WTC11 (cell line): ENCODE measurements around the gene CARS1. TPM values are rescaled to one million over a fixed set of nuclear protein-coding genes. Genes with fewer than 3 reads are reported as not detected.

ENCODE experiments used
- ATAC-seq: fragments of 200-7000 bp; cut with Tn5 transposase; 2 replicates; pipeline ENCODE4 v1.10.0; 2021; ENCODE audit warnings: mild to moderate bottlenecking, moderate library complexity
- CTCF ChIA-PET: fragments of 300-600 bp; sonication (Branson Sonifier 250); formaldehyde crosslinking; loops from one replicate; lab custom pipeline; 2021; ENCODE audit warnings: antibody characterized with exemption; lab: Charles Lee
- POLR2A ChIA-PET: fragments of 350-600 bp; sonication (Branson Sonifier 250); formaldehyde crosslinking; loops from one replicate; lab custom pipeline; 2021; ENCODE audit warnings: antibody characterized with exemption; lab: Charles Lee
- DNase-seq: peaks from one replicate; pipeline ENCODE4 v3.0.0; 2021; ENCODE audit warnings: low spot score
- H3K27ac Mint-ChIP-seq: 2 replicates; pipeline ENCODE4 v1.8.0; 2021; ENCODE audit warnings: mixed read lengths
- H3K27me3 Mint-ChIP-seq: 2 replicates; pipeline ENCODE4 v1.8.0; 2021; ENCODE audit warnings: low read depth, mild to moderate bottlenecking, moderate library complexity, mixed read lengths
- H3K36me3 Mint-ChIP-seq: 2 replicates; pipeline ENCODE4 v1.8.0; 2021; ENCODE audit warnings: mixed read lengths
- H3K4me1 Mint-ChIP-seq: 2 replicates; pipeline ENCODE4 v1.8.0; 2022; ENCODE audit warnings: mixed read lengths
- H3K4me3 Mint-ChIP-seq: 2 replicates; pipeline ENCODE4 v1.8.0; 2021; ENCODE audit warnings: mild to moderate bottlenecking, moderate library complexity, mixed read lengths
- H3K9me3 Mint-ChIP-seq: 2 replicates; pipeline ENCODE4 v1.8.0; 2021; ENCODE audit warnings: mixed read lengths
- FOXK1 ChIP-seq: sonication (generic); formaldehyde crosslinking; IDR thresholded peaks from 2 replicates; pipeline ENCODE4 v1.8.0; 2022; ENCODE audit warnings: mild to moderate bottlenecking, moderate library complexity, missing genetic modification reagents
- JUN ChIP-seq: sonication (generic); formaldehyde crosslinking; IDR thresholded peaks from 2 replicates; pipeline ENCODE4 v1.8.0; 2023; ENCODE audit warnings: mild to moderate bottlenecking, missing genetic modification reagents
- MYBL2 ChIP-seq: sonication (generic); formaldehyde crosslinking; IDR thresholded peaks from 2 replicates; pipeline ENCODE4 v1.8.1; 2023; ENCODE audit warnings: mild to moderate bottlenecking, moderate library complexity, missing genetic modification reagents
- NR3C1 ChIP-seq: sonication (generic); formaldehyde crosslinking; conservative IDR thresholded peaks from 2 replicates; pipeline ENCODE4 v1.8.1; 2023; ENCODE audit warnings: low read depth, mild to moderate bottlenecking, missing genetic modification reagents
- SMAD4 ChIP-seq: sonication (generic); formaldehyde crosslinking; IDR thresholded peaks from 2 replicates; pipeline ENCODE4 v1.8.0; 2022; ENCODE audit warnings: mild to moderate bottlenecking, missing genetic modification reagents
- ZNF121 ChIP-seq: sonication (generic); formaldehyde crosslinking; IDR thresholded peaks from 2 replicates; pipeline ENCODE4 v1.8.0; 2023; ENCODE audit warnings: missing genetic modification reagents
- ZNF219 ChIP-seq: sonication (generic); formaldehyde crosslinking; IDR thresholded peaks from 2 replicates; pipeline ENCODE4 v1.8.0; 2023; ENCODE audit warnings: missing genetic modification reagents, mild to moderate bottlenecking, borderline replicate concordance
- ZNF232 ChIP-seq: sonication (generic); formaldehyde crosslinking; IDR thresholded peaks from 2 replicates; pipeline ENCODE4 v1.8.0; 2022; ENCODE audit warnings: mild to moderate bottlenecking, missing genetic modification reagents
- ZNF416 ChIP-seq: fragments of 250-450 bp; sonication (Bioruptor Pico); IDR thresholded peaks from 2 replicates; pipeline ENCODE4 v1.9.0; 2021; ENCODE audit warnings: mild to moderate bottlenecking, inconsistent platforms
- total RNA-seq: library from RNA; stranded (reverse); gene quantifications from 3 replicates; pipeline ENCODE4 v1.2.3, GENCODE V29; 2021
- TF ChIP-seq, protein P1 (sequence below): sonication (generic); formaldehyde crosslinking; IDR thresholded peaks from 2 replicates; pipeline ENCODE4 v1.8.1; 2022; ENCODE audit warnings: low read depth, missing genetic modification reagents, borderline replicate concordance
- TF ChIP-seq, protein P2 (sequence below): fragments of 250-450 bp; sonication (Bioruptor Pico); IDR thresholded peaks from 2 replicates; pipeline ENCODE4 v1.9.0; 2021; ENCODE audit warnings: mild to moderate bottlenecking
- TF ChIP-seq, protein P3 (sequence below): fragments of 250-450 bp; sonication (Bioruptor Pico); IDR thresholded peaks from 2 replicates; pipeline ENCODE4 v1.8.0; 2021; ENCODE audit warnings: mild to moderate bottlenecking
- TF ChIP-seq, protein P4 (sequence below): sonication (generic); formaldehyde crosslinking; IDR thresholded peaks from 2 replicates; pipeline ENCODE4 v1.8.1; 2022; ENCODE audit warnings: missing genetic modification reagents, borderline replicate concordance
- TF ChIP-seq, protein P5 (sequence below): fragments of 250-450 bp; sonication (Bioruptor Pico); IDR thresholded peaks from 2 replicates; pipeline ENCODE4 v1.9.0; 2021; ENCODE audit warnings: mild to moderate bottlenecking
- TF ChIP-seq, protein P6 (sequence below): sonication (generic); formaldehyde crosslinking; IDR thresholded peaks from 2 replicates; pipeline ENCODE4 v1.8.0; 2022; ENCODE audit warnings: mild to moderate bottlenecking, missing genetic modification reagents
- TF ChIP-seq, protein P7 (sequence below): fragments of 250-450 bp; sonication (Bioruptor Pico); IDR thresholded peaks from 2 replicates; pipeline ENCODE4 v1.9.0; 2021; ENCODE audit warnings: moderate library complexity, mild to moderate bottlenecking, inconsistent platforms, borderline replicate concordance
- TF ChIP-seq, protein P8 (sequence below): sonication (generic); formaldehyde crosslinking; IDR thresholded peaks from 2 replicates; pipeline ENCODE4 v1.8.1; 2022; ENCODE audit warnings: mild to moderate bottlenecking, moderate library complexity, missing genetic modification reagents
- TF ChIP-seq, protein P9 (sequence below): sonication (generic); formaldehyde crosslinking; IDR thresholded peaks from 2 replicates; pipeline ENCODE4 v1.8.1; 2023; ENCODE audit warnings: mild to moderate bottlenecking, missing genetic modification reagents

Gene CARS1
- total RNA-seq, 1 experiment from 2014 or later = 92.0 TPM

DNA sequence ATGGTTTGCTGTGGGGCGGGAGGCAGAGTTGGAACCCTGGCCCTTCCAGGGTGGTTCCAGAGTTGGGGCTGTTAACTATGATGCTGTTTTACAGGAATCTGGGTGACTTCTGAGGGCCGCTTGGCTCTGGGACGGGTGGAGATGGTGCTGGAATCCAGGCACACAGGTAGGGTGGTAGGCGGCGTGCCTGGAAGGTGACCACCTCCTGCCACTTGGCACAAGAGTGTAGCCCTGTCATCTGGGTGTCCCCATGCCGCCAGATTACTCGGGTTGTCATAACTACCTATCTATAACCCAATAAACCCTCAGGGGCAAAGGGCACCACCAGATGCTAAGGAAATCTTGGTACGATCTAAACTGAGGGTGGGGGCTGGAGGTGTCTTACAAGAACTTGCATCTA is 1.3 kb downstream of the CARS1 start:
- H3K27ac Mint-ChIP-seq = no peak overlapping the region
- peak overlapping the region; percentile 88 for H3K4me3 Mint-ChIP-seq
- H3K36me3 Mint-ChIP-seq = peaks cover 10% of the 10 kb centered on the region; the same call in 1 of the 2 replicates
- peaks cover 42% of the 10 kb centered on the region for H3K4me1 Mint-ChIP-seq
- ATAC-seq = no peak
- POLR2A ChIA-PET = no interaction called here
- H3K27me3 Mint-ChIP-seq = no peaks in the 10 kb centered on the region; the same call in 1 of the 2 replicates
- DNase-seq = no peak
- CTCF ChIA-PET = interaction anchor here (5.8 kb wide), 1 partner anchor 35 kb away, joined by 32 read pairs; no protein-coding TSS in a partner anchor
- no peaks in the 10 kb centered on the region for H3K9me3 Mint-ChIP-seq
- TF ChIP-seq ZNF219 (CRISPR knock-in tag) = no peak
- TF ChIP-seq, protein P1, sequence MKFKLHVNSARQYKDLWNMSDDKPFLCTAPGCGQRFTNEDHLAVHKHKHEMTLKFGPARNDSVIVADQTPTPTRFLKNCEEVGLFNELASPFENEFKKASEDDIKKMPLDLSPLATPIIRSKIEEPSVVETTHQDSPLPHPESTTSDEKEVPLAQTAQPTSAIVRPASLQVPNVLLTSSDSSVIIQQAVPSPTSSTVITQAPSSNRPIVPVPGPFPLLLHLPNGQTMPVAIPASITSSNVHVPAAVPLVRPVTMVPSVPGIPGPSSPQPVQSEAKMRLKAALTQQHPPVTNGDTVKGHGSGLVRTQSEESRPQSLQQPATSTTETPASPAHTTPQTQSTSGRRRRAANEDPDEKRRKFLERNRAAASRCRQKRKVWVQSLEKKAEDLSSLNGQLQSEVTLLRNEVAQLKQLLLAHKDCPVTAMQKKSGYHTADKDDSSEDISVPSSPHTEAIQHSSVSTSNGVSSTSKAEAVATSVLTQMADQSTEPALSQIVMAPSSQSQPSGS = no peak
- TF ChIP-seq NR3C1 (CRISPR knock-in tag) = no peak

DNA sequence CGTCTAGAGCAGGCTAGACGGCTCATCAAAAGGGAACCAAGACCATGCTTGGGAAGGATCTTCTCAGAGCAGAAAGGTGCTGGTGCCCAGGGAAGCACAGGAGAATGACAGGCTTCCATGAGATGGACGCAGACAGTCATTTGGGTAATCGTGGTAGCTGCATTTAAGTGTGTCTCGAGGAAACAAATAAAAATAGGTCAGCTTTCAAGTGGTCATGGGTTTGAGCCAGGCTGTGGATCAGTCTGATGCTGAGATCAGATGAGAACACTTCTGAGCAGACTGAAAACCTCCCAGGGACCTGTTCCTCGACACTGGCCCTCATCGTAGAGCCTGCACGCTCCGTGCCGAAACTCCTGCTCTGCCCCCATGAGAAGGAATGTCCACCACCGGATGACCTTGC is 4.7 kb downstream of the CARS1 start:
- ChIA-PET POLR2A (no interaction called here), CTCF (interaction anchor here (2.7 kb wide), 1 partner anchor 38 kb away, joined by 23 read pairs; no protein-coding TSS in a partner anchor)
- H3K27me3 Mint-ChIP-seq = no peaks in the 10 kb centered on the region; the same call in 1 of the 2 replicates
- TF ChIP-seq ZNF416 (CRISPR knock-in tag) (no peak), FOXK1 (CRISPR knock-in tag) (no peak), JUN (CRISPR knock-in tag) (no peak), MYBL2 (CRISPR knock-in tag) (no peak)
- TF ChIP-seq, protein P2, sequence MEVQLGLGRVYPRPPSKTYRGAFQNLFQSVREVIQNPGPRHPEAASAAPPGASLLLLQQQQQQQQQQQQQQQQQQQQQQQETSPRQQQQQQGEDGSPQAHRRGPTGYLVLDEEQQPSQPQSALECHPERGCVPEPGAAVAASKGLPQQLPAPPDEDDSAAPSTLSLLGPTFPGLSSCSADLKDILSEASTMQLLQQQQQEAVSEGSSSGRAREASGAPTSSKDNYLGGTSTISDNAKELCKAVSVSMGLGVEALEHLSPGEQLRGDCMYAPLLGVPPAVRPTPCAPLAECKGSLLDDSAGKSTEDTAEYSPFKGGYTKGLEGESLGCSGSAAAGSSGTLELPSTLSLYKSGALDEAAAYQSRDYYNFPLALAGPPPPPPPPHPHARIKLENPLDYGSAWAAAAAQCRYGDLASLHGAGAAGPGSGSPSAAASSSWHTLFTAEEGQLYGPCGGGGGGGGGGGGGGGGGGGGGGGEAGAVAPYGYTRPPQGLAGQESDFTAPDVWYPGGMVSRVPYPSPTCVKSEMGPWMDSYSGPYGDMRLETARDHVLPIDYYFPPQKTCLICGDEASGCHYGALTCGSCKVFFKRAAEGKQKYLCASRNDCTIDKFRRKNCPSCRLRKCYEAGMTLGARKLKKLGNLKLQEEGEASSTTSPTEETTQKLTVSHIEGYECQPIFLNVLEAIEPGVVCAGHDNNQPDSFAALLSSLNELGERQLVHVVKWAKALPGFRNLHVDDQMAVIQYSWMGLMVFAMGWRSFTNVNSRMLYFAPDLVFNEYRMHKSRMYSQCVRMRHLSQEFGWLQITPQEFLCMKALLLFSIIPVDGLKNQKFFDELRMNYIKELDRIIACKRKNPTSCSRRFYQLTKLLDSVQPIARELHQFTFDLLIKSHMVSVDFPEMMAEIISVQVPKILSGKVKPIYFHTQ (CRISPR knock-in tag) = no peak
- TF ChIP-seq, protein P3, sequence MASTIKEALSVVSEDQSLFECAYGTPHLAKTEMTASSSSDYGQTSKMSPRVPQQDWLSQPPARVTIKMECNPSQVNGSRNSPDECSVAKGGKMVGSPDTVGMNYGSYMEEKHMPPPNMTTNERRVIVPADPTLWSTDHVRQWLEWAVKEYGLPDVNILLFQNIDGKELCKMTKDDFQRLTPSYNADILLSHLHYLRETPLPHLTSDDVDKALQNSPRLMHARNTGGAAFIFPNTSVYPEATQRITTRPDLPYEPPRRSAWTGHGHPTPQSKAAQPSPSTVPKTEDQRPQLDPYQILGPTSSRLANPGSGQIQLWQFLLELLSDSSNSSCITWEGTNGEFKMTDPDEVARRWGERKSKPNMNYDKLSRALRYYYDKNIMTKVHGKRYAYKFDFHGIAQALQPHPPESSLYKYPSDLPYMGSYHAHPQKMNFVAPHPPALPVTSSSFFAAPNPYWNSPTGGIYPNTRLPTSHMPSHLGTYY (CRISPR knock-in tag) = no peak
- TF ChIP-seq, protein P4, sequence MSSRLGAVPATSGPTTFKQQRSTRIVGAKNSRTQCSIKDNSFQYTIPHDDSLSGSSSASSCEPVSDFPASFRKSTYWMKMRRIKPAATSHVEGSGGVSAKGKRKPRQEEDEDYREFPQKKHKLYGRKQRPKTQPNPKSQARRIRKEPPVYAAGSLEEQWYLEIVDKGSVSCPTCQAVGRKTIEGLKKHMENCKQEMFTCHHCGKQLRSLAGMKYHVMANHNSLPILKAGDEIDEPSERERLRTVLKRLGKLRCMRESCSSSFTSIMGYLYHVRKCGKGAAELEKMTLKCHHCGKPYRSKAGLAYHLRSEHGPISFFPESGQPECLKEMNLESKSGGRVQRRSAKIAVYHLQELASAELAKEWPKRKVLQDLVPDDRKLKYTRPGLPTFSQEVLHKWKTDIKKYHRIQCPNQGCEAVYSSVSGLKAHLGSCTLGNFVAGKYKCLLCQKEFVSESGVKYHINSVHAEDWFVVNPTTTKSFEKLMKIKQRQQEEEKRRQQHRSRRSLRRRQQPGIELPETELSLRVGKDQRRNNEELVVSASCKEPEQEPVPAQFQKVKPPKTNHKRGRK (CRISPR knock-in tag) = no peak
- peaks cover 10% of the 10 kb centered on the region; the same call in 1 of the 2 replicates for H3K36me3 Mint-ChIP-seq
- H3K27ac Mint-ChIP-seq = peak overlapping the region; percentile 95
- no peak for DNase-seq
- no peaks in the 10 kb centered on the region for H3K9me3 Mint-ChIP-seq
- peaks cover 42% of the 10 kb centered on the region for H3K4me1 Mint-ChIP-seq
- no peak for ATAC-seq
- no peak overlapping the region for H3K4me3 Mint-ChIP-seq

DNA sequence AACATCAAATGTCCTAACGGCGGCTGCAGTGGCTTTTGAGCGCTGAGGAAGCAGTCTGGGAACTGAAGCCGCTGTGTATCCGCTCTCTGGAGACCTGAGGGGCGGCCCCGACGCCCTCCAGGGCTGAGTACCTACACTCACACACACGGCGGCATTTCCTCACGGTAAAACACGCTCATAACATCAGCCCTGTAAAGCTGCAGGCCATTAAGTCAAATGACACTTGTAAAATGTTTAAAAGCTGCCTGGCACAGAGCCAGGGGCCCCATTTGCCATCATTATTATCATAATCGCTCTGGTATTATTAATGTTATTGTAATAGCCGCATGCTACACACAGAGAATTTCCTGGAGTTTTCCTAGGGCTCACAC is 5.1 kb downstream of the CARS1 start:
- Mint-ChIP-seq H3K9me3 (no peaks in the 10 kb centered on the region), H3K4me1 (peaks cover 40% of the 10 kb centered on the region), H3K27me3 (no peaks in the 10 kb centered on the region; the same call in 1 of the 2 replicates), H3K27ac (0 out of 2 replicates have a peak overlapping the region, but pooled peaks have one; percentile 85), H3K4me3 (no peak overlapping the region), H3K36me3 (peaks cover 14% of the 10 kb centered on the region; the same call in 1 of the 2 replicates)
- TF ChIP-seq, protein P5, sequence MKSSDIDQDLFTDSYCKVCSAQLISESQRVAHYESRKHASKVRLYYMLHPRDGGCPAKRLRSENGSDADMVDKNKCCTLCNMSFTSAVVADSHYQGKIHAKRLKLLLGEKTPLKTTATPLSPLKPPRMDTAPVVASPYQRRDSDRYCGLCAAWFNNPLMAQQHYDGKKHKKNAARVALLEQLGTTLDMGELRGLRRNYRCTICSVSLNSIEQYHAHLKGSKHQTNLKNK (CRISPR knock-in tag) = no peak
- TF ChIP-seq, protein P6, sequence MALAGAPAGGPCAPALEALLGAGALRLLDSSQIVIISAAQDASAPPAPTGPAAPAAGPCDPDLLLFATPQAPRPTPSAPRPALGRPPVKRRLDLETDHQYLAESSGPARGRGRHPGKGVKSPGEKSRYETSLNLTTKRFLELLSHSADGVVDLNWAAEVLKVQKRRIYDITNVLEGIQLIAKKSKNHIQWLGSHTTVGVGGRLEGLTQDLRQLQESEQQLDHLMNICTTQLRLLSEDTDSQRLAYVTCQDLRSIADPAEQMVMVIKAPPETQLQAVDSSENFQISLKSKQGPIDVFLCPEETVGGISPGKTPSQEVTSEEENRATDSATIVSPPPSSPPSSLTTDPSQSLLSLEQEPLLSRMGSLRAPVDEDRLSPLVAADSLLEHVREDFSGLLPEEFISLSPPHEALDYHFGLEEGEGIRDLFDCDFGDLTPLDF (CRISPR knock-in tag) = no peak
- TF ChIP-seq, protein P7, sequence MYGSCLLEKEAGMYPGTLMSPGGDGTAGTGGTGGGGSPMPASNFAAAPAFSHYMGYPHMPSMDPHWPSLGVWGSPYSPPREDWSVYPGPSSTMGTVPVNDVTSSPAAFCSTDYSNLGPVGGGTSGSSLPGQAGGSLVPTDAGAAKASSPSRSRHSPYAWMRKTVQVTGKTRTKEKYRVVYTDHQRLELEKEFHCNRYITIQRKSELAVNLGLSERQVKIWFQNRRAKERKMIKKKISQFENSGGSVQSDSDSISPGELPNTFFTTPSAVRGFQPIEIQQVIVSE (CRISPR knock-in tag) = no peak
- TF ChIP-seq SMAD4 (CRISPR knock-in tag) (no peak), ZNF121 (CRISPR knock-in tag) (no peak), ZNF232 (CRISPR knock-in tag) (no peak)
- TF ChIP-seq, protein P8, sequence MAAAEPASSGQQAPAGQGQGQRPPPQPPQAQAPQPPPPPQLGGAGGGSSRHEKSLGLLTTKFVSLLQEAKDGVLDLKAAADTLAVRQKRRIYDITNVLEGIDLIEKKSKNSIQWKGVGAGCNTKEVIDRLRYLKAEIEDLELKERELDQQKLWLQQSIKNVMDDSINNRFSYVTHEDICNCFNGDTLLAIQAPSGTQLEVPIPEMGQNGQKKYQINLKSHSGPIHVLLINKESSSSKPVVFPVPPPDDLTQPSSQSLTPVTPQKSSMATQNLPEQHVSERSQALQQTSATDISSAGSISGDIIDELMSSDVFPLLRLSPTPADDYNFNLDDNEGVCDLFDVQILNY = no peak
- TF ChIP-seq, protein P9, sequence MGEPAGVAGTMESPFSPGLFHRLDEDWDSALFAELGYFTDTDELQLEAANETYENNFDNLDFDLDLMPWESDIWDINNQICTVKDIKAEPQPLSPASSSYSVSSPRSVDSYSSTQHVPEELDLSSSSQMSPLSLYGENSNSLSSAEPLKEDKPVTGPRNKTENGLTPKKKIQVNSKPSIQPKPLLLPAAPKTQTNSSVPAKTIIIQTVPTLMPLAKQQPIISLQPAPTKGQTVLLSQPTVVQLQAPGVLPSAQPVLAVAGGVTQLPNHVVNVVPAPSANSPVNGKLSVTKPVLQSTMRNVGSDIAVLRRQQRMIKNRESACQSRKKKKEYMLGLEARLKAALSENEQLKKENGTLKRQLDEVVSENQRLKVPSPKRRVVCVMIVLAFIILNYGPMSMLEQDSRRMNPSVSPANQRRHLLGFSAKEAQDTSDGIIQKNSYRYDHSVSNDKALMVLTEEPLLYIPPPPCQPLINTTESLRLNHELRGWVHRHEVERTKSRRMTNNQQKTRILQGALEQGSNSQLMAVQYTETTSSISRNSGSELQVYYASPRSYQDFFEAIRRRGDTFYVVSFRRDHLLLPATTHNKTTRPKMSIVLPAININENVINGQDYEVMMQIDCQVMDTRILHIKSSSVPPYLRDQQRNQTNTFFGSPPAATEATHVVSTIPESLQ (CRISPR knock-in tag) = no peak
- DNase-seq (no peak), ATAC-seq (no peak)
- POLR2A ChIA-PET = no interaction called here
- CTCF ChIA-PET = interaction anchor here (1.3 to 2.7 kb wide), 2 partner anchors 39 to 41 kb away, joined by 3 to 23 read pairs; no protein-coding TSS in a partner anchor
